ENCODE data around the gene GNB1L.
"Not testable (repeated sequence)": the region's sequence is repeated elsewhere in the genome, so short reads cannot be mapped to it uniquely, and the experiment has no call there.

Gene GNB1L

DNA sequence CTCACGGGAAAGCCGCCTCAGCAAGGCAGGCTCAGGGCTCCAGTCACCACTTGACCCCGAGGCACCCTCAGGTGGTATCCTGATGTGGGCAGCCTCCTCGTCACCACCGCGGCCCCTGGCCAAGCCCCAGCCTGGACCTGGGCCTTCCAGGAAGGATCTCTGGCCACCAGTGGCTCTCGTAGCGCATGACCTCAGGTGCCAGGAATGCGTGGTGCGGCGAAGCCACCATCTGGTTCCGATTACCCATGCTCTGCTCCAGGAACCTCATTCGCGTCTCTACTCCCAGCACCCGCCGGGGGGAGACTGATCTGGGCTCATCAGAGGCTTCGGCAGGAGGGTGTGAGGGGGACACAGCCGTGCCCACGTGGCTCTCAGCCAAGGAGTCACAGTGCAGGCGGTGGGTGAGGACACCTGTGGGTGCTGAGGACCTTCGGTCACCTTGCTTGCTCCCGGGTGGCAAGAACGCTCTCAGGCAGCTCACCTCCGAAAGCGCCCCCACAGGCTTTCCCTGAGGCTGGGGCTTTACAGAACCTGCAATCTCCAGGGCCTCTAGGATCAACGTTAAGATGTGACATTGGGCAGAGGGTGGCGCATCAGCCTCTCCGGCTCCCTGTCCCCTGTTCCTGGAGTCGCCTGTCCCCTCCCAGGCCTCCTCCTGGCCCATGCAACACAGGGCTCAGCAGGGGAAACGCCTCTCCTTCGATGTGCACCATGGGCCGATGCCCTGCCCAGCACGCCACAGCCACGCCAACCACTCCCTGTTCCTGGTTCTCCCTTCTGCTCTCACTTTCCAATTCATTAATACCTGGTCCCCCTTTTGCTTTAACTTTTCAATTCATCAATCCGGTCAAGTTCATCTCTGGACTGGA is 55.1 kb downstream of the GNB1L start:
- no peak for DNase-seq (ENCODE audit: extremely low read depth in 1 of 2, low read depth in 1 of 2)

- no peak for DNase-seq (ENCODE audit: extremely low read depth in 1 of 2, low read depth in 1 of 2)
Observed at GRCh38 chr22:19798891-19799293, 55.8 kb downstream of the GNB1L start.

- no peak for DNase-seq (ENCODE audit: extremely low read depth in 1 of 2, low read depth in 1 of 2)
Observed at GRCh38 chr22:19798003-19798665, 56.5 kb downstream of the GNB1L start.

DNA sequence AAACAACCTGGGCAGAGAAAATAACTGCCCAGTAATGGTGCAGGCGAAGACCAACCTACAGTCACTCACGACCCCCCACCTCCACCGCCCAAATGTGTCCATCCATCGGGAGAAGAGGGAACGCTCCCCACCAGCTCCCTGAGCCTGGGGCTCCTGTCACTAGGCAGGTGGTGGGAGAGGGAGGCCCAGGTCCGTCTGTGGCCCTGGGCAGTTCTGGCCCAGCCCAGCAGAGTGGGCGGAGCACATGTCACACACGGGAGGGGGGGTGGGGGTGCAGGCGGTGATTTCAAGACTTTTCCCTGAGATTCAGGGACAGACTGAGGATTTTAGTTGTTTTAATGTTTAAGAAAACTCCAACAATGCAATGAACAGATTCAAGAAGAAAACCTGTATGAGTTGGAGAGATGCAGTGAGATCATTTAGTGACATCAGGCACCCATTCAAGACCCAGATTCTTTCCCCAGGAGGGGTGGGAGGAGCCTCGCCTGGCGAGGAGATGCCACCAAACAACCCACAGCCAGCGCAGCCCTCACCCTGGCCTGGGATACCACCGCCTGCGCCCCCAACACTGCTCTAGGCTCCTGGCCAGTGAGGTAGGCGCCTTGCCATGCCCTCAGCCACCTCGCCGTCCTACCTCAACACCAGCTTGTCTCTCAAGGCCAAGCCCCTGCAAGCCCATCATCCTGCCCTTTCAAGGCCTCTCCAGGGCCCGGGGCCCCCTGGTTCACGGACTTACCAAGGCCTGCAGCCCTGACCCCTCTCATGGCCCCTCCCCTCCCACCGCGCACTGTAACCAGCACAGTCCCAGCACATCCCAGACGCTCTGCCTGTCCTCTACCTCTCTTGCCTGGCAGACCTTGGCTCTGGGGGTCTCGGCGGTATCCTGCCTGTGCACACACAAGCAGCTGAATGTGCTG is 57.3 kb downstream of the GNB1L start:
- no peak for DNase-seq (ENCODE audit: extremely low read depth in 1 of 2, low read depth in 1 of 2)

GRCh38 chr22:19796160-19796559 is 58.5 kb downstream of the GNB1L start:
- no peak for DNase-seq (ENCODE audit: extremely low read depth in 1 of 2, low read depth in 1 of 2)

DNA sequence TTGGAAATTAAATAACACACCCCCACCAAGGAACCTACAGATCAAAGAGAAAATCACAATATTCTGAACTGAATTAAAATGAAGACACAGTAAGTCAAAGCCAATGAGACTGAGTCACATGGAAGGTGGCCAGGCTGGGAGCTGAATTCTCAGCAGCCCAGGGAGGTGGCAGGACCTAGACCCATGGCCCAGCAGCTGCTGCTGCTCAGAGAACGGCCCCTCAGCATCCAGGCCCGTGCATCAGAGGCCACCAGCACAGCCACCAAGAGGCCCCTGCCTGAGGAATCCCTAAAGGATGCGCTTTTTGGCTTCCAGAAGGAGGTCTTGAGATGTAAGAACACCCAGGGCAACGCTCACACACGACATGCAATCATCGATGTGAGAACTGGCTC is 59.1 kb downstream of the GNB1L start:
- no peak for DNase-seq (ENCODE audit: extremely low read depth in 1 of 2, low read depth in 1 of 2)

DNA sequence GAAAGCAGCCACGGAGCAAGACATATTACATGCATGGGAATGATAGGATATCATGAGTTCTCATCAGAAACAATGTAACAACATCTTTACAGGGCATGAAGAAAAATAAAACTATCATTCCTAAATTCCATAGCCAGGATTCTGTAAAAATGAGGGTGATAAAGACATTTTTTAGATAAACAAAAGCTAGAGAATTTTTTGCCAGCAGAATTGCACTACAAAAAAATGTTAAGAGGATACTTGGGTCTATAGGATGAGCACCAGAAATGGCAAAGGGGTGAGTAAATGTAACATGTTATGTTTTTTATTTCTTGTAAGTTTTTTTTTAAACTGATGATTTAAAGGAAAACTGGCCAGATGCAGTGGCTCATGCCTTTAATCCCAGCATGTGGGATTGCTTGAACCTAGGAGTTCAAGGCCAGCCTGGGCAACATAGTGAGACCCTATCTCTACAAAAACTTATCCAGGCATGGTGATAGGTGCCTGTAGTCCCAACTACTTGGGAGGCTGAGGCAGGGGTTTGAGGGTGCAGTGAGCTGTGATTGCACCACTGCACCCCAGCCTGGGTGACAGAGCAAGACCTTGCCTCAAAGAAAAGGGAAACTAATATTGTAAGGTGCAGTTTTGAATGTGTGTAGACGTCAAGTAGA is 60.9 kb downstream of the GNB1L start:
- no peak for DNase-seq (ENCODE audit: extremely low read depth in 1 of 2, low read depth in 1 of 2)

DNA sequence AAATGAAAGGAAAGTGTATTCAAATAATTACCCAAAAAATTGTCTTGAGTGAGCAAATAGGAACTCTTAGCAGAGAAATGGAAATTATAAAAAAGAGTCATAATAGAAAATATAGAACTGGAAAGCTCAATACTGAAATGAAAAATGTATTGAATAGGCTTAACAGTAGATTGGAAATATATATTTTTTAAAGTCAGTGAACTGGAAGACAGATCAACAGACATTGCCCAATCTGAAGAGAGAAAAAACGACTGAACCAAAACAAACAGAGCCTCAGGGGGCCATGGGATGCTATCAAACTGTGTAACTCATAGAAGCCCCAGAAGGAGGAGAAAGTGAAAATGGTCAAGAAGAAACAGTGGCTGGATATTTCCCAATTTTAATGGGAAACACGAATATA is 61.5 kb downstream of the GNB1L start:
- no peak for DNase-seq (ENCODE audit: extremely low read depth in 1 of 2, low read depth in 1 of 2)

- not testable (repeated sequence) for DNase-seq (ENCODE audit: extremely low read depth in 1 of 2, low read depth in 1 of 2)
Observed at GRCh38 chr22:19792383-19792896, 62.2 kb downstream of the GNB1L start.

DNA sequence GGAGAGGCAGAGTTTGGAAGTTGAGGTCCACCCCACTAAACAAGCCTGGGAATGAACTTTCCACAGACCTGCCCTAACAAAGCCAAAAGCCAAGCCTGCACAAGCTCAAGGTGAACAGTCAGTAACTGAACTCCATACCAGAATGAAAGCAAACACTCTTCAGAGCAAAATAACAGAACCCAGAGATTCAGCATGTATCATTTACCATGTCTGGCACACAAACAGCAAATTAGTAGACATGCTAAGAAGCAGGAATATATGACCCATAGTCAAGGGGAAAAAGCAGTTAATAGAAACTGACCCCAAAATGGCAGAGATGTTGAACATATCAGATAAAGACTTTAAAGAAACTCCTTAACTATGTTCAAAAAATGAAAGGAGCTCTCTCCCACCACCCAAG is 62.8 kb downstream of the GNB1L start:
- no peak for DNase-seq (ENCODE audit: extremely low read depth in 1 of 2, low read depth in 1 of 2)

DNA sequence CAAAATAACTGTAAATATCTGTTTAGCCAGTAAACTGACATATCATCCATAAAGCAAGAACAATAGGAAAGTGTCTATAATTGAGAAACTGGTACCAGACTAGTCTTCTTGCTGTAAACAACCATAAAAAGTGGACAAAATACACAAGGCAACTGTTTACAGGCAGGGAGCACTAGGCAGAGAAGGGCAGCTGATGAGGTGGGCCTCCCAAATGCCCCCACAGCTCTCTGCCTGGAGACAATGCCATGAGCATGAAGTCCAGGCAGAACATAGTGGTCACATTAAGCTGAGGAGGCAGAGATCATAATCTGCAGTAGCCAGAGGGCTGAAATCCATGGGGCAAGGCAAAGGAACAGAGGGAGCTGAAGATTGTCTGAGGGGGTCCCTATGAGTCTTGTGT is 63.4 kb downstream of the GNB1L start:
- no peak for DNase-seq (ENCODE audit: extremely low read depth in 1 of 2, low read depth in 1 of 2)

GRCh38 chr22:19789828-19790227 is 64.8 kb downstream of the GNB1L start:
- DNase-seq (ENCODE audit: extremely low read depth in 1 of 2, low read depth in 1 of 2) = no peak

- no peak for DNase-seq (ENCODE audit: extremely low read depth in 1 of 2, low read depth in 1 of 2)
Observed at GRCh38 chr22:19789406-19789805, 65.3 kb downstream of the GNB1L start.

DNA sequence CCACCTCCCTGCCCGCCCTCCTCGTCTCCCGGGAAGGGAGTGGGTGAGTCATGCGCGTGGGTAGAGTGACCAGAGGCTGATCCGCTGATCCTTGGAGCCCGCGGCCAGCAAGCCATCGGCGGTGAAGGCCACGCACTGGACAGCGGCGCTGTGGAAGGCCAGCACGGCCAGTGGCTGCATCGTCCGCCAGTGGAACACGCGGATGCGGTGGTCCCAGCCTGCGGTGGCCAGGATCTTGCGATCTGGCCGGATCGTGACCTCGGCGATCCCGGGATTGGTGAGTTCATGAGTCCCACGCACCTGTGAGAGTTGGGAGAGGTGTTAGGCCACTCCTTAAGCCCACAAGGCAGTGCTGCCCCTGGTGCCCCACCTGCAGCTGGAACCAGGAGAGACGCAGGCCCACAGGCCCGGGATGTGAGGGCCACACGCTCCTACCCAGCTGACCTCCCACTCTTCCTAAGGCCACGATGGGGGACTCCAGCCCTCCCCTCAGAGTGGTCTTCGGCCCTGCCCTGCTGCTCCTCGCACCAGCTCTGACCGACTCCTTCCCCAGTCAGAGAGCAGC is 65.9 kb downstream of the GNB1L start:
- no peak for DNase-seq (ENCODE audit: extremely low read depth in 1 of 2, low read depth in 1 of 2)

GRCh38 chr22:19787849-19788141 is 66.9 kb downstream of the GNB1L start:
- DNase-seq (ENCODE audit: extremely low read depth in 1 of 2, low read depth in 1 of 2) = no peak

GRCh38 chr22:19786959-19787848 is 67.5 kb downstream of the GNB1L start:
- DNase-seq (ENCODE audit: extremely low read depth in 1 of 2, low read depth in 1 of 2) = no peak

GRCh38 chr22:19786264-19786585 is 68.4 kb downstream of the GNB1L start:
- no peak for DNase-seq (ENCODE audit: extremely low read depth in 1 of 2, low read depth in 1 of 2)

GRCh38 chr22:19785461-19786263 is 69.0 kb downstream of the GNB1L start:
- no peak for DNase-seq (ENCODE audit: extremely low read depth in 1 of 2, low read depth in 1 of 2)

Data from activated CD8-positive, alpha-beta memory T cell treated with anti-CD3 and anti-CD28 coated beads for 1 hour (primary cell).